ENCODE measurements around the gene GUCY1A1. TPM values are rescaled to one million over a fixed set of nuclear protein-coding genes. Genes with fewer than 3 reads are reported as not detected.

The GUCY1A1 gene
- total and polyA plus RNA-seq, 2 donors (not counting 1 experiment from before 2014, with no cell fraction given): 8.1 to 10.7 TPM

DNA sequence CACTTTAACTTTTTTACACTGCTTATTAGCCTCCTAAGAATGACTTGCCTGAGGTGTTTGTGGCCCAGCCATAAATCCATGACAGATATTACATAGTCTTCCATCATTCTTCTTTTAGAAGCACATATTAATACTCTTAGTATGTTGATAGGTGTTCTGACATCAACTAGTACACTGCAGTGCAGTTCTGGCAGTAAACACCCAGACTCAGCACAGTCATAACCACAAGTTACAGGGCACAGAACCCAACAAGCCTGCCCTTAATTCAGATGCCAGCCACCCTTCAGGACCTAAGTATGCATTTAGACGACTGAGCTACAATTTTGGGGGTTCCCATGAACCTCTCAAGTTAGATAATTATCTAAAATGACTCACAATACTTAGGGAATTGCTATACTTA lies 55.7 kb downstream of the GUCY1A1 start:
- DNase-seq (ENCODE audit: low read depth in 2 of 2): no peak
- peak overlapping the region; percentile 6 for H3K27ac ChIP-seq (ENCODE audit: insufficient read depth, low read length)
- no peaks in the 10 kb centered on the region for H3K9me3 ChIP-seq (ENCODE audit: control insufficient read depth, insufficient read depth, low read depth, low read length)
- H4K20me1 ChIP-seq (ENCODE audit: control insufficient read depth, extremely low read depth, insufficient read depth, low read length): no peaks in the 10 kb centered on the region
- no peaks in the 10 kb centered on the region for H3K79me2 ChIP-seq (ENCODE audit: control insufficient read depth, insufficient read depth, low read length)
- H3K4me3 ChIP-seq (replicated peaks in 1 of 4; ENCODE audit: control extremely low read depth in 1 of 4, insufficient read depth in 1 of 4, low read depth in 3 of 4, low read length in 4 of 4): no peak overlapping the region
- H3K27me3 ChIP-seq (ENCODE audit: control insufficient read depth, insufficient read depth, low read length): no peaks in the 10 kb centered on the region
- TF ChIP-seq, protein P1, sequence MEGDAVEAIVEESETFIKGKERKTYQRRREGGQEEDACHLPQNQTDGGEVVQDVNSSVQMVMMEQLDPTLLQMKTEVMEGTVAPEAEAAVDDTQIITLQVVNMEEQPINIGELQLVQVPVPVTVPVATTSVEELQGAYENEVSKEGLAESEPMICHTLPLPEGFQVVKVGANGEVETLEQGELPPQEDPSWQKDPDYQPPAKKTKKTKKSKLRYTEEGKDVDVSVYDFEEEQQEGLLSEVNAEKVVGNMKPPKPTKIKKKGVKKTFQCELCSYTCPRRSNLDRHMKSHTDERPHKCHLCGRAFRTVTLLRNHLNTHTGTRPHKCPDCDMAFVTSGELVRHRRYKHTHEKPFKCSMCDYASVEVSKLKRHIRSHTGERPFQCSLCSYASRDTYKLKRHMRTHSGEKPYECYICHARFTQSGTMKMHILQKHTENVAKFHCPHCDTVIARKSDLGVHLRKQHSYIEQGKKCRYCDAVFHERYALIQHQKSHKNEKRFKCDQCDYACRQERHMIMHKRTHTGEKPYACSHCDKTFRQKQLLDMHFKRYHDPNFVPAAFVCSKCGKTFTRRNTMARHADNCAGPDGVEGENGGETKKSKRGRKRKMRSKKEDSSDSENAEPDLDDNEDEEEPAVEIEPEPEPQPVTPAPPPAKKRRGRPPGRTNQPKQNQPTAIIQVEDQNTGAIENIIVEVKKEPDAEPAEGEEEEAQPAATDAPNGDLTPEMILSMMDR (conservative IDR thresholded peaks at IDR 0.05 in 1 of 2, IDR thresholded peaks at IDR 0.05 in 1 of 2; ENCODE audit: low read depth in 1 of 2, low read length in 2 of 2): no peak
- no peak for TF ChIP-seq EZH2 (IDR thresholded peaks at IDR 0.05; ENCODE audit: low read length, missing control alignments)
- no peak overlapping the region for H2AFZ ChIP-seq (ENCODE audit: low read length)
- no peak overlapping the region for H3K4me2 ChIP-seq (ENCODE audit: extremely low read depth, insufficient read depth, low read length)
- peaks cover 4% of the 10 kb centered on the region for H3K4me1 ChIP-seq (ENCODE audit: control insufficient read depth, extremely low read depth, insufficient read depth, low read length)
- no peaks in the 10 kb centered on the region for H3K36me3 ChIP-seq (ENCODE audit: control insufficient read depth, insufficient read depth, low read length)
- H3K9ac ChIP-seq (ENCODE audit: insufficient read depth, low read length): no peak overlapping the region

DNA sequence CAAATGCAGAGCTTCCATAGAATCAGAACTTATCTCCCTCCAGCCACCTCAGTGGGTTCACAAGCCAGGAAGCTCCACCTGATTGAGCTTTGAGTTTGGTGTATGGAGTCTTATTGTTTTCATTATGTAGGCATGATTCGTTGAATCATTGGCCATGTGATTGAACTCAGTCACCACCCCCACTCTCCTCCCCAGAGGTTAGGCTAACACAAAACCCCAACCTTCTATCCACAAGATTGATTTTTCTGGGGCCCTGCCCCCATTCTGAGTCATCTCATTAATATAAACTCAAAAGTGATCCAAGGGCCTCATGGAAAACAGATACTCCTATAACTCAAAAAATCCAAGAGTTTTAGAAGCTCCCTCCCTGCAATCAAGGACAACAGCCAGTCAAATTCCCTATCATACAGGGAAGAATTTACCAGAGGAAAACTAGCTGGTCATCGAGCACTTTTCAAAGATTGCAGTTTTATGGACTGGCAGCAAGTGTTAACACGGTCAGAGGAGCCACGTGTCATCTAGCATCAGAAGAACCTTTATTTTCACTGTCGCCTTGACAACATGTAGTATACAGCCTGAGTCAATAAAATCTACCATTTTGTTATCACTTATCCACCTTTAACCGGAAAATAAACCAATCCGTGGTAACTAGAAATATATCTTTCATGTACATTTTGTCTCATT lies 56.3 kb downstream of the GUCY1A1 start:
- no peaks in the 10 kb centered on the region for H3K36me3 ChIP-seq (ENCODE audit: control insufficient read depth, insufficient read depth, low read length)
- peak overlapping the region; percentile 6 for H3K27ac ChIP-seq (ENCODE audit: insufficient read depth, low read length)
- no peak overlapping the region for H2AFZ ChIP-seq (ENCODE audit: low read length)
- H3K4me1 ChIP-seq (ENCODE audit: control insufficient read depth, extremely low read depth, insufficient read depth, low read length): peaks cover 4% of the 10 kb centered on the region
- H3K9me3 ChIP-seq (ENCODE audit: control insufficient read depth, insufficient read depth, low read depth, low read length): no peaks in the 10 kb centered on the region
- no peak for TF ChIP-seq EZH2 (IDR thresholded peaks at IDR 0.05; ENCODE audit: low read length, missing control alignments)
- TF ChIP-seq, protein P1 (conservative IDR thresholded peaks at IDR 0.05 in 1 of 2, IDR thresholded peaks at IDR 0.05 in 1 of 2; ENCODE audit: low read depth in 1 of 2, low read length in 2 of 2): no peak
- H3K79me2 ChIP-seq (ENCODE audit: control insufficient read depth, insufficient read depth, low read length): no peaks in the 10 kb centered on the region
- H4K20me1 ChIP-seq (ENCODE audit: control insufficient read depth, extremely low read depth, insufficient read depth, low read length): no peaks in the 10 kb centered on the region
- H3K4me3 ChIP-seq (replicated peaks in 1 of 4; ENCODE audit: control extremely low read depth in 1 of 4, insufficient read depth in 1 of 4, low read depth in 3 of 4, low read length in 4 of 4): no peak overlapping the region
- no peak overlapping the region for H3K4me2 ChIP-seq (ENCODE audit: extremely low read depth, insufficient read depth, low read length)
- no peak overlapping the region for H3K9ac ChIP-seq (ENCODE audit: insufficient read depth, low read length)
- peak; percentile 51 to 91 for DNase-seq (ENCODE audit: low read depth in 2 of 2)
- H3K27me3 ChIP-seq (ENCODE audit: control insufficient read depth, insufficient read depth, low read length): no peaks in the 10 kb centered on the region

DNA sequence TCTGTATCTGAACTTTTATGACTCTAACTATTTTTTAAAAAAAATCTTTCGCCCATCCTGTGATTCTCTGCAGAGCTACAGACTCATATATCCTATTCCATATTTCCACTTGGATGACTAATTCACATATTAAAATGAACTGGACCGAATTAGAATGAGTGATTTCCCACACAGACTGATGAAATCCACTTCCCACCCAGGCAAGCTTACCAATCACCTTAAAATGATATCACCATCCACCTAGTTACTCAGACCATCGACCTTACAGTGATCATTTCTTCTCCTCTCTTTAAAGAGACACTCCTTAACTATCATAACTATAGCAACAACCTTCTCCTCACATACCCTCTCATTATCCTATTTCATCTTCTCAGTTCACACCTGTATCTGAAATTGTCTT lies 58.1 kb downstream of the GUCY1A1 start:
- Histone ChIP-seq H3K27ac (ENCODE audit: insufficient read depth, low read length) (no peak overlapping the region), H3K79me2 (ENCODE audit: control insufficient read depth, insufficient read depth, low read length) (no peaks in the 10 kb centered on the region), H3K27me3 (ENCODE audit: control insufficient read depth, insufficient read depth, low read length) (no peaks in the 10 kb centered on the region), H3K9ac (ENCODE audit: insufficient read depth, low read length) (no peak overlapping the region), H3K36me3 (ENCODE audit: control insufficient read depth, insufficient read depth, low read length) (no peaks in the 10 kb centered on the region), H4K20me1 (ENCODE audit: control insufficient read depth, extremely low read depth, insufficient read depth, low read length) (no peaks in the 10 kb centered on the region), H2AFZ (ENCODE audit: low read length) (no peak overlapping the region), H3K9me3 (ENCODE audit: control insufficient read depth, insufficient read depth, low read depth, low read length) (no peaks in the 10 kb centered on the region), H3K4me1 (ENCODE audit: control insufficient read depth, extremely low read depth, insufficient read depth, low read length) (peaks cover 4% of the 10 kb centered on the region), H3K4me2 (ENCODE audit: extremely low read depth, insufficient read depth, low read length) (no peak overlapping the region), H3K4me3 (replicated peaks in 1 of 4; ENCODE audit: control extremely low read depth in 1 of 4, insufficient read depth in 1 of 4, low read depth in 3 of 4, low read length in 4 of 4) (no peak overlapping the region)
- DNase-seq (ENCODE audit: low read depth in 2 of 2): no peak
- TF ChIP-seq, protein P1 (conservative IDR thresholded peaks at IDR 0.05 in 1 of 2, IDR thresholded peaks at IDR 0.05 in 1 of 2; ENCODE audit: low read depth in 1 of 2, low read length in 2 of 2): no peak
- no peak for TF ChIP-seq EZH2 (IDR thresholded peaks at IDR 0.05; ENCODE audit: low read length, missing control alignments)

All from fibroblast of lung (primary cell).